OCI-LY7 (cell line): ENCODE data around the gene FSIP2. TPM values are rescaled to one million over a fixed set of nuclear protein-coding genes. Genes with fewer than 3 reads are reported as not detected.

Experiments
- BruUV-seq: library from RNA; stranded (reverse); fragments of 400-500 nt; replicated peaks from 2 replicates; lab custom pipeline; 2021; lab: Mats Ljungman, UMichigan
- CTCF ChIA-PET: fragments of 300-600 bp; sonication (Branson Sonifier 250); formaldehyde crosslinking; loops from one replicate; lab custom pipeline; 2022; ENCODE audit warnings: antibody characterized with exemption; ENCODE audit not compliant: unreplicated experiment; lab: Charles Lee
- POLR2A ChIA-PET: fragments of 300-600 bp; sonication (Branson Sonifier 250); formaldehyde crosslinking; loops from one replicate; lab custom pipeline; 2022; ENCODE audit warnings: antibody characterized with exemption; lab: Charles Lee
- DNase-seq: peaks from one replicate; pipeline ENCODE4 v3.0.0-alpha.2; 2015; ENCODE audit warnings: low spot score
- H2AFZ ChIP-seq: fragments of 200-600 bp; sonication (generic), shearing (Covaris generic); 2 replicates; pipeline ENCODE4 v1.6.1; 2014; ENCODE audit warnings: mild to moderate bottlenecking, antibody characterized with exemption, low read length, moderate library complexity
- H3K27ac ChIP-seq: fragments of 200-600 bp; sonication (generic); 2 replicates; pipeline ENCODE4 v1.5.1; 2014; ENCODE audit warnings: mixed run types, low read depth, mild to moderate bottlenecking, moderate library complexity, low read length, inconsistent platforms; ENCODE audit not compliant: poor library complexity, severe bottlenecking
- H3K36me3 ChIP-seq: fragments of 200-600 bp; sonication (generic); 2 replicates; pipeline ENCODE4 v1.6.1; 2014; ENCODE audit warnings: mild to moderate bottlenecking, antibody characterized with exemption, low read length, moderate library complexity, mixed read lengths; ENCODE audit not compliant: insufficient read depth
- H3K4me1 ChIP-seq: fragments of 200-600 bp; sonication (generic); 2 replicates; pipeline ENCODE4 v1.5.1; 2014; ENCODE audit warnings: mild to moderate bottlenecking, low read length; ENCODE audit not compliant: insufficient read depth, poor library complexity, severe bottlenecking
- H3K4me2 ChIP-seq: fragments of 200-600 bp; sonication (generic); 2 replicates; pipeline ENCODE4 v1.6.1; 2014; ENCODE audit warnings: mild to moderate bottlenecking, low read length
- H3K4me3 ChIP-seq: fragments of 200-600 bp; sonication (generic); 2 replicates; pipeline ENCODE4 v1.5.1; 2014; ENCODE audit warnings: mild to moderate bottlenecking, low read depth, low read length; ENCODE audit not compliant: poor library complexity, severe bottlenecking
- H3K79me2 ChIP-seq: fragments of 200-600 bp; sonication (generic); 2 replicates; pipeline ENCODE4 v1.6.1; 2016; ENCODE audit warnings: low read depth, mild to moderate bottlenecking, low read length, moderate library complexity, mixed read lengths; ENCODE audit not compliant: insufficient read depth
- H3K9me2 ChIP-seq: fragments of 200-600 bp; sonication (generic); 2 replicates; pipeline ENCODE4 v1.6.1; 2016; ENCODE audit warnings: mild to moderate bottlenecking, low read length, mixed read lengths; ENCODE audit not compliant: insufficient read depth
- H3K9me3 ChIP-seq: fragments of 200-600 bp; sonication (generic); 2 replicates; pipeline ENCODE4 v1.6.1; 2014; ENCODE audit warnings: mild to moderate bottlenecking, mixed run types, low read length, mixed read lengths
- H4K20me1 ChIP-seq: fragments of 200-600 bp; sonication (generic); 2 replicates; pipeline ENCODE4 v1.6.1; 2014; ENCODE audit warnings: mild to moderate bottlenecking, antibody characterized with exemption, low read length, moderate library complexity, mixed read lengths; ENCODE audit not compliant: insufficient read depth
- EZH2phosphoT487 ChIP-seq: fragments of 200-600 bp; sonication (generic); IDR thresholded peaks from 2 replicates; pipeline ENCODE4 v1.6.1; 2018; ENCODE audit warnings: low read depth, borderline replicate concordance, mild to moderate bottlenecking, mixed run types, antibody characterized with exemption, low read length, moderate library complexity, mixed read lengths
- intact Hi-C: fragments of 100-400 bp; cut with micrococcal nuclease; formaldehyde crosslinking; loops from one replicate; pipeline ENCODE4 v1.10.0; 2022; ENCODE audit not compliant: unreplicated experiment
- total RNA-seq, 2 experiments: library from RNA; depleted of rRNA in 1 of 2; stranded (reverse); fragments of >200 nt in 1 of 2; shearing (Covaris generic) in 1 of 2; gene quantifications; 2 replicates each; pipeline ENCODE4 v1.2.3, GENCODE V29; 2014 to 2022
- TF ChIP-seq, protein P1 (sequence below): fragments of 200-600 bp; sonication (generic); conservative IDR thresholded peaks from 2 replicates; pipeline ENCODE4 v1.5.1; 2014; ENCODE audit warnings: mild to moderate bottlenecking, antibody characterized with exemption, low read length, moderate library complexity, mixed read lengths

Gene FSIP2
- total RNA-seq, 2 experiments from 2014 or later: 0.06 to 0.19 TPM

DNA sequence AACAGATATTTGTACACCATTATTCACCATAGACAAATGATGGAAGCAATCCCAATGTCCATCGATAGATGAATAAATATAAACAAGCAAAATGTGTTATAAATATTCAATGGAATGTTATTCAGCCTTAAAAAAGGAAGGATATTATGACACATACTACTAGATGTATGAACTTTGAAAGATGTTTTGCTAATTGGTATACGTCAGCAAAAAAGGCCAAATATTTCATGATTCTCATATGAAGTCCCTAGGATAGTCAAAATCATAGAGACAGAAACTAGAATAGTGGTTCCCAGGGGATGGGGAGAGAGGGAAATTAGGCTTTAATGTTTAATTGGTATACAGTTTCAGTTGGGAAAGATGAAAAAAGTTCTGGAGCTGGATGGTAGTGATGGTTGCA lies 85.2 kb downstream of the FSIP2 start:
- no peak overlapping the region for H2AFZ ChIP-seq
- no peak overlapping the region for H3K27ac ChIP-seq
- H3K4me3 ChIP-seq: no peak overlapping the region
- ChIA-PET POLR2A (no interaction called here), CTCF (no interaction called here)
- TF ChIP-seq, protein P1, sequence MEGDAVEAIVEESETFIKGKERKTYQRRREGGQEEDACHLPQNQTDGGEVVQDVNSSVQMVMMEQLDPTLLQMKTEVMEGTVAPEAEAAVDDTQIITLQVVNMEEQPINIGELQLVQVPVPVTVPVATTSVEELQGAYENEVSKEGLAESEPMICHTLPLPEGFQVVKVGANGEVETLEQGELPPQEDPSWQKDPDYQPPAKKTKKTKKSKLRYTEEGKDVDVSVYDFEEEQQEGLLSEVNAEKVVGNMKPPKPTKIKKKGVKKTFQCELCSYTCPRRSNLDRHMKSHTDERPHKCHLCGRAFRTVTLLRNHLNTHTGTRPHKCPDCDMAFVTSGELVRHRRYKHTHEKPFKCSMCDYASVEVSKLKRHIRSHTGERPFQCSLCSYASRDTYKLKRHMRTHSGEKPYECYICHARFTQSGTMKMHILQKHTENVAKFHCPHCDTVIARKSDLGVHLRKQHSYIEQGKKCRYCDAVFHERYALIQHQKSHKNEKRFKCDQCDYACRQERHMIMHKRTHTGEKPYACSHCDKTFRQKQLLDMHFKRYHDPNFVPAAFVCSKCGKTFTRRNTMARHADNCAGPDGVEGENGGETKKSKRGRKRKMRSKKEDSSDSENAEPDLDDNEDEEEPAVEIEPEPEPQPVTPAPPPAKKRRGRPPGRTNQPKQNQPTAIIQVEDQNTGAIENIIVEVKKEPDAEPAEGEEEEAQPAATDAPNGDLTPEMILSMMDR: no peak
- TF ChIP-seq EZH2phosphoT487: no peak
- BruUV-seq: no TSS peak
- no peak for DNase-seq
- no peaks in the 10 kb centered on the region for H4K20me1 ChIP-seq
- no peaks in the 10 kb centered on the region for H3K79me2 ChIP-seq
- intact Hi-C loops: no loop called here
- no peaks in the 10 kb centered on the region for H3K4me1 ChIP-seq
- H3K4me2 ChIP-seq: no peak overlapping the region
- no peaks in the 10 kb centered on the region for H3K9me3 ChIP-seq
- H3K9me2 ChIP-seq: no peaks in the 10 kb centered on the region
- no peaks in the 10 kb centered on the region for H3K36me3 ChIP-seq

DNA sequence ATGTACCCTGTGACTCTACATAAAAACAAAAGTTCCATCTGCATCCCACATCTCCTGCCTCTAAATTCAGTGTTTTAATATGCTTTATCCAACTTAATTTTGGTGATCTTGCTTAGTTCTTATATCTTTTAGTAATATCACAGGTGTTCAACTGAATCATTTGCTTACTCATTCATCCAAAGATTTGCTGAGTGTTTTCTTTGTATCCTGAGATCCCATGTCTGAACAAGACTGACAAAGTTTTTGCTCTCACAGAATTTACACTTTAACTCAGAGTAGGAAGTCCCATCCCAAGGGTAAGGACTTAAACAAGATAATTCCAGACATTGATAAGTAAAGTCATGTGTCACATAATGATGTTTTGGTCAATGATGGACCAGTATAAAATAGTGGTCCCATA lies 87.0 kb downstream of the FSIP2 start:
- no peaks in the 10 kb centered on the region for H3K4me1 ChIP-seq
- CTCF ChIA-PET: no interaction called here
- no peak for DNase-seq
- no peak overlapping the region for H3K4me3 ChIP-seq
- no peak overlapping the region for H2AFZ ChIP-seq
- BruUV-seq: no TSS peak
- H3K4me2 ChIP-seq: no peak overlapping the region
- TF ChIP-seq, protein P1: no peak
- TF ChIP-seq EZH2phosphoT487: no peak
- no peaks in the 10 kb centered on the region for H4K20me1 ChIP-seq
- H3K9me2 ChIP-seq: no peaks in the 10 kb centered on the region
- no peak overlapping the region for H3K27ac ChIP-seq
- no peaks in the 10 kb centered on the region for H3K79me2 ChIP-seq
- no peaks in the 10 kb centered on the region for H3K36me3 ChIP-seq
- POLR2A ChIA-PET: no interaction called here
- H3K9me3 ChIP-seq: no peaks in the 10 kb centered on the region
- intact Hi-C loops: no loop called here

DNA sequence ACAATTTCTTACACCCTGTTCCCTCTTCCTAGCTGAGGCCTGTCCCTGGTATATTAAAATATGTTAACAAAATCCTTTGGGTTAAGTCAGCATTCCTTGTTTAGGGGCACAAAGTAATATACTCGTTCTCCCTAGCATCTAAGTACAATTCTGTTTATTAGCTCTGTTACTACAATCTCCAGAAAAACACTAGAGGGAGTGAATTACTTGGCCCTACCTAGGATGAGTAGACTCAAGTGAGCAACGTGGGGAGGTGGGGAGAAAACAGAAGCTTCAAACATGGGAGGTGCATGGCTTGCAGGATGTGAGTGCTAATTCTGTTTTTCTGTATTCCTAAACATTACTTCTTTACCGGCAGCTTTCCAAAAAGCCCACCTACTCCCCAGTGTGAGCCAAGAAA lies 89.7 kb downstream of the FSIP2 start:
- TF ChIP-seq, protein P1: no peak
- no peak for TF ChIP-seq EZH2phosphoT487
- Histone ChIP-seq H4K20me1 (no peaks in the 10 kb centered on the region), H3K9me2 (no peaks in the 10 kb centered on the region), H2AFZ (no peak overlapping the region), H3K4me1 (no peaks in the 10 kb centered on the region), H3K36me3 (no peaks in the 10 kb centered on the region), H3K79me2 (no peaks in the 10 kb centered on the region), H3K4me2 (no peak overlapping the region), H3K27ac (no peak overlapping the region), H3K9me3 (no peaks in the 10 kb centered on the region), H3K4me3 (no peak overlapping the region)
- no TSS peak for BruUV-seq
- ChIA-PET CTCF (no interaction called here), POLR2A (interaction anchor here (0.5 to 1.7 kb wide), 4 partner anchors 10 to 651 kb away, joined by 3 to 5 read pairs (median 3); no protein-coding TSS in a partner anchor)
- intact Hi-C loops: no loop called here
- DNase-seq: no peak
